Right cardiac atrium (tissue), 5 donors: ENCODE data around the gene ACBD7. TPM values are rescaled to one million over a fixed set of nuclear protein-coding genes. Genes with fewer than 3 reads are reported as not detected.

ENCODE experiments used
- ATAC-seq, 2 donors: fragments of 200-7000 bp; cut with Tn5 transposase; one replicate each; pipeline versions ENCODE4 v1.8.0 to v1.9.1; 2020; ENCODE audit warnings: moderate library complexity in 2 of 2, mild to moderate bottlenecking in 1 of 2
- DNase-seq, 3 donors: peaks; one replicate each; pipeline ENCODE4 v3.0.0-alpha.2; 2020
- H3K27ac ChIP-seq: one replicate; pipeline ENCODE4 v1.5.1; 2013; ENCODE audit warnings: mild to moderate bottlenecking, low read length, control low read depth, moderate library complexity
- H3K27me3 ChIP-seq: one replicate; pipeline ENCODE4 v1.6.1; 2013; ENCODE audit not compliant: control insufficient read depth, insufficient read depth
- H3K4me1 ChIP-seq: one replicate; pipeline ENCODE4 v1.6.1; 2013; ENCODE audit warnings: low read length; ENCODE audit not compliant: control insufficient read depth, insufficient read depth
- H3K4me3 ChIP-seq: one replicate; pipeline ENCODE4 v1.5.1; 2013; ENCODE audit warnings: low read length, control low read depth
- H3K9me3 ChIP-seq: one replicate; pipeline ENCODE4 v1.6.1; 2013; ENCODE audit warnings: low read length; ENCODE audit not compliant: control insufficient read depth
- WGBS: extraction: QIAGEN DNeasy Blood & Tissue Kit; methylation state at CpG from one replicate; pipeline ENCODE4 v1.1.7; 2013; 5-methylcytosine and 5-hydroxymethylcytosine counted together
- intact Hi-C, 4 donors: fragments of 100-400 bp; cut with DNase I; formaldehyde crosslinking; loops; one replicate each; pipeline versions ENCODE4 v1.11.0 to v1.14.0; 2022 to 2023
- polyA plus RNA-seq: library from polyadenylated mRNA; stranded (reverse); fragments of 200-250 nt; gene quantifications from one replicate; pipeline ENCODE4 v1.2.3, GENCODE V29; 2013
- total RNA-seq, 4 donors: library from RNA; stranded (reverse); fragmentation: NEBNext Ultra II Directional; extraction: Animal tissue kit (Norgen Biotek cat#: 25700); gene quantifications; one replicate each; pipeline ENCODE4 v1.2.1, GENCODE V29; 2021
- donor health status: healthy with polysubstance abuse.
- donor health status: DM: no; HTN: yes; CAD: no.
- donor health status: DM: no; HTN: no; CAD: no.
- donor health status: DM: no; HTN: yes; CAD: no; lungs with severe emphysema.
- donor health status: DM: yes; HTN: yes; CAD: no.

The ACBD7 gene
- total and polyA plus RNA-seq, 5 donors: not detected

- no peaks in the 10 kb centered on the region for H3K4me1 ChIP-seq
- DNase-seq (no peak), ATAC-seq (no peak)
- H3K27me3 ChIP-seq: no peaks in the 10 kb centered on the region
- intact Hi-C loops: no loop called here
- no peak overlapping the region for H3K27ac ChIP-seq
- H3K9me3 ChIP-seq: no peaks in the 10 kb centered on the region
- H3K4me3 ChIP-seq: no peak overlapping the region
- WGBS: 93% methylated on average over 1 of the region's 1 CpG
Measured at GRCh38 chr10:15118615-15119014, 30.0 kb upstream of the ACBD7 start.

- H3K27ac ChIP-seq: no peak overlapping the region
- DNase-seq: no peak
- H3K27me3 ChIP-seq: no peaks in the 10 kb centered on the region
- no peak for ATAC-seq
- H3K9me3 ChIP-seq: no peaks in the 10 kb centered on the region
- 95% methylated on average over 5 of the region's 5 CpGs for WGBS
- no peak overlapping the region for H3K4me3 ChIP-seq
- H3K4me1 ChIP-seq: no peaks in the 10 kb centered on the region
- intact Hi-C loops: no loop called here
Measured at GRCh38 chr10:15116225-15116624, 27.6 kb upstream of the ACBD7 start.

GRCh38 chr10:15113766-15114165, 25.2 kb upstream of the ACBD7 start:
- intact Hi-C loops: no loop called here
- DNase-seq (no peak), ATAC-seq (no peak)
- 89% methylated on average over 4 of the region's 4 CpGs for WGBS
- Histone ChIP-seq H3K27ac (no peak overlapping the region), H3K4me3 (no peak overlapping the region), H3K9me3 (no peaks in the 10 kb centered on the region), H3K27me3 (no peaks in the 10 kb centered on the region), H3K4me1 (no peaks in the 10 kb centered on the region)

- 94% methylated on average over 13 of the region's 13 CpGs for WGBS
- no peak overlapping the region for H3K4me3 ChIP-seq
- no peak for DNase-seq
- intact Hi-C loops: no loop called here
- no peak for ATAC-seq
- H3K9me3 ChIP-seq: no peaks in the 10 kb centered on the region
- H3K4me1 ChIP-seq: no peaks in the 10 kb centered on the region
- no peak overlapping the region for H3K27ac ChIP-seq
- H3K27me3 ChIP-seq: no peaks in the 10 kb centered on the region
Measured at GRCh38 chr10:15112657-15113056, 24.1 kb upstream of the ACBD7 start.

- intact Hi-C loops: loop anchor here in 1 of 4 donors (10.0 kb wide), 1 partner anchor 612 kb away; no protein-coding TSS in a partner anchor
- ATAC-seq: peak; percentile 87 to 91
Measured at GRCh38 chr10:15106352-15107013, 17.9 kb upstream of the ACBD7 start.

GRCh38 chr10:15103513-15103912, 14.9 kb upstream of the ACBD7 start:
- no peaks in the 10 kb centered on the region for H3K9me3 ChIP-seq
- peaks cover 4% of the 10 kb centered on the region for H3K4me1 ChIP-seq
- H3K27ac ChIP-seq: no peak overlapping the region
- no peak for DNase-seq
- no peak for ATAC-seq
- intact Hi-C loops: loop anchor here in 1 of 4 donors (10.0 kb wide), 1 partner anchor 609 kb away; no protein-coding TSS in a partner anchor
- 86% methylated on average over 9 of the region's 9 CpGs for WGBS
- no peaks in the 10 kb centered on the region for H3K27me3 ChIP-seq
- H3K4me3 ChIP-seq: no peak overlapping the region

More at GRCh38 chr10:15106352-15107013, 17.9 kb upstream of the ACBD7 start:
- peak in 2 of 3 donors; percentile 63 to 83 for DNase-seq
- H3K9me3 ChIP-seq: no peaks in the 10 kb centered on the region
- no peaks in the 10 kb centered on the region for H3K27me3 ChIP-seq
- no peak overlapping the region for H3K4me3 ChIP-seq
- H3K4me1 ChIP-seq: no peaks in the 10 kb centered on the region
- 56% methylated on average over 8 of the region's 8 CpGs for WGBS
- no peak overlapping the region for H3K27ac ChIP-seq

GRCh38 chr10:15099886-15100285, 11.3 kb upstream of the ACBD7 start:
- H3K27me3 ChIP-seq: no peaks in the 10 kb centered on the region
- WGBS: 83% methylated on average over 4 of the region's 4 CpGs
- ATAC-seq: no peak
- no peak overlapping the region for H3K27ac ChIP-seq
- H3K4me1 ChIP-seq: peaks cover 4% of the 10 kb centered on the region
- H3K4me3 ChIP-seq: no peak overlapping the region
- DNase-seq: no peak
- intact Hi-C loops: loop anchor here in 2 of 4 donors (10.0 kb wide), 2 partner anchors 145 to 605 kb away; partner anchors contain the start of genes DCLRE1C (in 1 of the 2) and MEIG1 (in 1 of the 2)
- no peaks in the 10 kb centered on the region for H3K9me3 ChIP-seq

GRCh38 chr10:15097011-15097812, 8.6 kb upstream of the ACBD7 start, which contains the start of gene RPP38:
TSS of gene RPP38 (plus strand) at chr10:15097355. CDS start at chr10:15103315, 5,960 bp downstream.
- intact Hi-C loops: loop anchor here in 1 of 4 donors (10.0 kb wide), 1 partner anchor 142 kb away; the partner anchor contains the start of genes DCLRE1C and MEIG1
- peak; percentile 98 for ATAC-seq
- under 1% methylated on average over 84 of the region's 84 CpGs for WGBS
- no peaks in the 10 kb centered on the region for H3K9me3 ChIP-seq
- H3K27me3 ChIP-seq: no peaks in the 10 kb centered on the region
- H3K4me3 ChIP-seq: peak within 1 kb of the TSS; percentile 83
- DNase-seq: peak; percentile 97 to 99 (median 98)
- peaks cover 4% of the 10 kb centered on the region for H3K4me1 ChIP-seq
- H3K27ac ChIP-seq: peak within 1 kb of the TSS; percentile 96

GRCh38 chr10:15096661-15097010, 8.1 kb upstream of the ACBD7 start:
- Histone ChIP-seq H3K27ac (no peak overlapping the region), H3K4me1 (peaks cover 4% of the 10 kb centered on the region), H3K27me3 (no peaks in the 10 kb centered on the region), H3K4me3 (peak overlapping the region; percentile 83), H3K9me3 (no peaks in the 10 kb centered on the region)
- intact Hi-C loops: loop anchor here in 1 of 4 donors (10.0 kb wide), 1 partner anchor 142 kb away; the partner anchor contains the start of genes DCLRE1C and MEIG1
- WGBS: 1% methylated on average over 11 of the region's 11 CpGs
- no peak for DNase-seq
- peak; percentile 5 to 25 for ATAC-seq

GRCh38 chr10:15092855-15093408, 4.4 kb upstream of the ACBD7 start:
- no peak overlapping the region for H3K4me3 ChIP-seq
- no peaks in the 10 kb centered on the region for H3K27me3 ChIP-seq
- 87% methylated on average over 16 of the region's 16 CpGs for WGBS
- H3K27ac ChIP-seq: no peak overlapping the region
- no peak for DNase-seq
- no peaks in the 10 kb centered on the region for H3K9me3 ChIP-seq
- no peak for ATAC-seq
- intact Hi-C loops: loop anchor here in 1 of 4 donors (10.0 kb wide), 1 partner anchor 138 kb away; the partner anchor contains the start of genes DCLRE1C and MEIG1
- no peaks in the 10 kb centered on the region for H3K4me1 ChIP-seq
